ENCODE results near the gene BHLHA9. TPM values are rescaled to one million over a fixed set of nuclear protein-coding genes. Genes with fewer than 3 reads are reported as not detected.

BHLHA9 gene
- total RNA-seq, 1 donor from 2014 or later = not detected

DNA sequence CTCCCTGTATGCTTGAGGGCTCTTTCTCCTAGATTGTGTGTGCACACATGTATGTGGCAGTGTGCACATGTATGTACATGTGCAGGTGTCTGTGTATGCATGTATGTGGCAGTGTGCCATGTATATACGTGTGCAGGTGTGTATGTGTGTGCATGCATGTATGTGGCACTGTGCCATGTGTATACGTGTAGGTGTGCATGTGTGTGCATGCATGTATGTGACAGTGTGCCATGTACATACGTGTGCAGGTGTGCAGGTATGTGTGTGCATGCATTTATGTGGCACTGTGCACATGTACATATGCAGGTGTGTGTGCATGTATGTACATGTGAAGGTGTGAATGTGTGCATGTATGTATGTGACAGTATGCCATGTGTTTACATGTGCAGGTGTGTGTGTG, 43.9 kb upstream of the BHLHA9 start:
- Mint-ChIP-seq H3K36me3 (no peaks in the 10 kb centered on the region), H3K9me3 (no peaks in the 10 kb centered on the region), H3K4me3 (no peak overlapping the region), H3K27ac (no peak overlapping the region), H3K4me1 (ENCODE audit: unreplicated experiment) (no peaks in the 10 kb centered on the region), H3K27me3 (peaks cover 71% of the 10 kb centered on the region)
- no peak for DNase-seq (ENCODE audit: extremely low spot score, unreplicated experiment)
- TF ChIP-seq, protein P1, sequence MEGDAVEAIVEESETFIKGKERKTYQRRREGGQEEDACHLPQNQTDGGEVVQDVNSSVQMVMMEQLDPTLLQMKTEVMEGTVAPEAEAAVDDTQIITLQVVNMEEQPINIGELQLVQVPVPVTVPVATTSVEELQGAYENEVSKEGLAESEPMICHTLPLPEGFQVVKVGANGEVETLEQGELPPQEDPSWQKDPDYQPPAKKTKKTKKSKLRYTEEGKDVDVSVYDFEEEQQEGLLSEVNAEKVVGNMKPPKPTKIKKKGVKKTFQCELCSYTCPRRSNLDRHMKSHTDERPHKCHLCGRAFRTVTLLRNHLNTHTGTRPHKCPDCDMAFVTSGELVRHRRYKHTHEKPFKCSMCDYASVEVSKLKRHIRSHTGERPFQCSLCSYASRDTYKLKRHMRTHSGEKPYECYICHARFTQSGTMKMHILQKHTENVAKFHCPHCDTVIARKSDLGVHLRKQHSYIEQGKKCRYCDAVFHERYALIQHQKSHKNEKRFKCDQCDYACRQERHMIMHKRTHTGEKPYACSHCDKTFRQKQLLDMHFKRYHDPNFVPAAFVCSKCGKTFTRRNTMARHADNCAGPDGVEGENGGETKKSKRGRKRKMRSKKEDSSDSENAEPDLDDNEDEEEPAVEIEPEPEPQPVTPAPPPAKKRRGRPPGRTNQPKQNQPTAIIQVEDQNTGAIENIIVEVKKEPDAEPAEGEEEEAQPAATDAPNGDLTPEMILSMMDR (conservative IDR thresholded peaks at IDR 0.05) = no peak

DNA sequence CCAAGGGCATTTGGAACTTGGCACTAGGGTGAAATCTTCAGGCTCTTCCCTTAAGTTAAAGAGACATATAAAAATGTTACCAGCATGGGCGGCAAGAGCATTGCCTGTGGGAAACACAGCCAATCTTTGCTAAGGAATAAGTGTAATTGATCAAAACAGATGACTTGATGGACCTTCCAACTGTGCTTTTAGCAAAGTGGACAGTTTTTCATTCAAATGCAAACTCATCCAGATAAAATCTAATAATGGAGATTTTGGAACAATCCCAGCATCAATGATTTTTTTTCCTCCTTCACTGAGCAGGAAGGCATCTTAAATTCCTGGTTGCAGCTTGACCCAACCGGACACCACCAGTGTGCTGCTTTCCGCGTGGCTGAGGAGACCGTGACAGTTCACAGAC, 42.9 kb upstream of the BHLHA9 start:
- TF ChIP-seq, protein P1 (conservative IDR thresholded peaks at IDR 0.05) = no peak
- Mint-ChIP-seq H3K4me3 (peak overlapping the region; percentile 55), H3K27ac (no peak overlapping the region), H3K9me3 (no peaks in the 10 kb centered on the region), H3K27me3 (peaks cover 73% of the 10 kb centered on the region), H3K36me3 (no peaks in the 10 kb centered on the region), H3K4me1 (ENCODE audit: unreplicated experiment) (no peaks in the 10 kb centered on the region)
- no peak for DNase-seq (ENCODE audit: extremely low spot score, unreplicated experiment)

DNA sequence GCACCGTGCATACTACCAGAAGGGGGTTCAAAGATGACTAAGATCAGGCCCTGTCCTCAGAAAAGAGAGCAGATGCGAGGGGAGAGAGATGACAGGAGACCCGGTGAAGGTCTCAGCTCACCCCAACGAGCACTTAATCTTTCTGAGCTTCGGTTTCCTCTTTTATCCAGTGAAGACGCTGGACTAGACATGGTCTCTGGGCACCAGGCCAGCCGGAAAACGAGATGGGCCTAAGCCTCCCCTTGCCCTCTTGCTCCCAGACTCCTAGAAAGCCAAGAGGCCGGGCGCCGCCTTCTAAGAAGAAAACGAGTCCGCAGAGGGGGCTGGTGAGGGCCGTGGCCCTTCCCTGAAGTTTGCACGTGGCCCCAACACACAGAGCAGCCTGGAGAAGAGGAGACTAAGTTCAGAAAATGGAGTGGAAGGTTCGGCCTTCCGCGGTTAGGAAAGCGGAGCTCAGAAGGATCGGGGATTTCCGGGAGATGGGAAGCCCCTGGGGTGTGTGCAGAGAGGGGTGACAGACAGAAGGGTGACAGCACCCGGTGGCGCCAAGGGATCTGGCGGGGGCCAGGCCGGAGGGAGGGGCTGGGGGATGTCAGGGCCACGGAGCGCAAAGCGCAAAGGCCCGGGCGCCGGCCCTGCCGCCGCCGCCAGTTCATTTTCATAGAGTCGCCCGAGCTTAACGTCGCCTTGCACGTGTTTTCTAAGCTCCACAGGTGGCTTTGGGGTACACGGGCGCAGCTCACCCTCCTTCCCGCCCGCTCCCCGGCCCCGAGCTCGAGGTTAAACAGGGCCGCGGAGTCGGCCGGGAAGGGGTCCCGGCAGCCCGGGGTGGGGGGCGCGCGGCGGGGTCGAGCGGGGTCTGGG, 42.1 kb upstream of the BHLHA9 start:
- Mint-ChIP-seq H3K4me3 (peak overlapping the region; percentile 82), H3K36me3 (no peaks in the 10 kb centered on the region), H3K27me3 (peaks cover 80% of the 10 kb centered on the region), H3K9me3 (no peaks in the 10 kb centered on the region), H3K4me1 (ENCODE audit: unreplicated experiment) (no peaks in the 10 kb centered on the region), H3K27ac (no peak overlapping the region)
- TF ChIP-seq, protein P1 (conservative IDR thresholded peaks at IDR 0.05) = no peak
- DNase-seq (ENCODE audit: extremely low spot score, unreplicated experiment) = no peak

DNA sequence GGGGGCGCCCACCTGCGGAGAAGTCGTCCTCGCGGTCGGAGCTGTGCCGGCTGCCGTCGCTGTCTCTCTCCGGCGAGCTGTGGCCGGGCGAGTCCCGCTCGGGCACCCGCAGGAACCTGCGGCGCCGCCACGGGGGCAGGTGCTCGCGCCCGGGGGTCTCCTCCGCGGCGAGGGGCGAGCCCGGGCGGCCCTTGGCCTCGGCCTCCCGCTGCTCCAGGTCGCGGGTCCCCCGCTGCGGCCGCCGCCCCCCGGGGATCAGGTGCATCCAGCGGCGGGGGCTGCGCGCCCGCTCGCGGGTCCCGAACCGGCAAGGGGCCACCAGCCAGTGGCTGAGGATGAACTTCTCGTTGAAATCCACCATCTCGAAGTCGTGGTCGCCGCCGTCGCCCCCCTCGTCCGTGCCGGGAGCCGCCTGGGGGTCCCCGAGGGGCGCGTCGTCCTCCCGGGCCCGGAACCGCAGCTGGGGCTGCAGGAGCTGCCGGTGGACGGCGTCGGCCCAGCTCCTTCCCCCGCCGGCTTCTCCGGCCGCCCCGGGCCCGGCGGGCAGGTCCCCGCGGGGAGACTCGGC, 41.4 kb upstream of the BHLHA9 start:
- Mint-ChIP-seq H3K27ac (no peak overlapping the region), H3K36me3 (no peaks in the 10 kb centered on the region), H3K9me3 (no peaks in the 10 kb centered on the region), H3K4me3 (no peak overlapping the region), H3K4me1 (ENCODE audit: unreplicated experiment) (no peaks in the 10 kb centered on the region), H3K27me3 (peaks cover 74% of the 10 kb centered on the region)
- TF ChIP-seq, protein P1 (conservative IDR thresholded peaks at IDR 0.05) = no peak
- DNase-seq (ENCODE audit: extremely low spot score, unreplicated experiment) = no peak

DNA sequence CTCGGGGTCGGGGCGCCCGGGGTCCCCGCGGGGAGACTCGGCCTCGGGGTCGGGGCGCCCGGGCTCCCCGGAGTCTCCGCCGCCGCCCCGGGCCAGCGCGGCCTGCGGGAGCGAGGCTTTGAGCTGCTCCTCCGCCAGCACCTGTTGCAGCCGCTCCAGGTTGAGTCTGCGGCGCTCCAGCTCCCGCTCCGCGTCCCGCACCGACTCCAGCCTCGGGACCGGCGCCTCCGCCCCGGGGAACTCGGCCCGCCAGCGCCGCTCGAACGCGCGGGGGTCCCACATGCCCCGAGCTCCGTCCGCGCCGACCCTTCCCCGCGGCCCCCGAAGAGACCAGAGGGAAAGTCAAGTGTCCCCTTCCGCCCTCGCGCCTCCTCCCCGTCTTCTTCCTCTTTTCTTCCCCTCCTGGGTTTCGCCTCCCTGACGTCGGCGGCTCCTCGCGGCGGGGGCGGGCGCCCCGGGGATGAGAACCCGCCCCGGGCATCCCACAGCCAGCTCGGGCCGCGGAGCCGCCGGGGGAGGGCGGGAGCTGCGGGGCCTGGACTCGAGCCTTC, 40.8 kb upstream of the BHLHA9 start:
- TF ChIP-seq, protein P1 (conservative IDR thresholded peaks at IDR 0.05) = no peak
- Mint-ChIP-seq H3K36me3 (no peaks in the 10 kb centered on the region), H3K4me3 (peak overlapping the region; percentile 36), H3K27me3 (peaks cover 73% of the 10 kb centered on the region), H3K27ac (no peak overlapping the region), H3K4me1 (ENCODE audit: unreplicated experiment) (no peaks in the 10 kb centered on the region), H3K9me3 (no peaks in the 10 kb centered on the region)
- no peak for DNase-seq (ENCODE audit: extremely low spot score, unreplicated experiment)
